K562 (cell line): Measurements from ENCODE around the gene PIN1.

ENCODE experiments used
- CBX2 ChIP-seq: fragments of 200-600 bp; sonication (generic); IDR thresholded peaks from one replicate; pipeline ENCODE4 v1.6.1; 2012; ENCODE audit warnings: mild to moderate bottlenecking, low read length, inconsistent platforms; ENCODE audit not compliant: insufficient read depth, poor library complexity, severe bottlenecking
- POLR2A ChIP-seq: fragments of 450-650 bp; conservative IDR thresholded peaks from 2 replicates; pipeline ENCODE4 v1.6.1; 2016
- RNF2 ChIP-seq: sonication (generic); IDR thresholded peaks from 2 replicates; pipeline ENCODE4 v1.6.1; 2016

DNA sequence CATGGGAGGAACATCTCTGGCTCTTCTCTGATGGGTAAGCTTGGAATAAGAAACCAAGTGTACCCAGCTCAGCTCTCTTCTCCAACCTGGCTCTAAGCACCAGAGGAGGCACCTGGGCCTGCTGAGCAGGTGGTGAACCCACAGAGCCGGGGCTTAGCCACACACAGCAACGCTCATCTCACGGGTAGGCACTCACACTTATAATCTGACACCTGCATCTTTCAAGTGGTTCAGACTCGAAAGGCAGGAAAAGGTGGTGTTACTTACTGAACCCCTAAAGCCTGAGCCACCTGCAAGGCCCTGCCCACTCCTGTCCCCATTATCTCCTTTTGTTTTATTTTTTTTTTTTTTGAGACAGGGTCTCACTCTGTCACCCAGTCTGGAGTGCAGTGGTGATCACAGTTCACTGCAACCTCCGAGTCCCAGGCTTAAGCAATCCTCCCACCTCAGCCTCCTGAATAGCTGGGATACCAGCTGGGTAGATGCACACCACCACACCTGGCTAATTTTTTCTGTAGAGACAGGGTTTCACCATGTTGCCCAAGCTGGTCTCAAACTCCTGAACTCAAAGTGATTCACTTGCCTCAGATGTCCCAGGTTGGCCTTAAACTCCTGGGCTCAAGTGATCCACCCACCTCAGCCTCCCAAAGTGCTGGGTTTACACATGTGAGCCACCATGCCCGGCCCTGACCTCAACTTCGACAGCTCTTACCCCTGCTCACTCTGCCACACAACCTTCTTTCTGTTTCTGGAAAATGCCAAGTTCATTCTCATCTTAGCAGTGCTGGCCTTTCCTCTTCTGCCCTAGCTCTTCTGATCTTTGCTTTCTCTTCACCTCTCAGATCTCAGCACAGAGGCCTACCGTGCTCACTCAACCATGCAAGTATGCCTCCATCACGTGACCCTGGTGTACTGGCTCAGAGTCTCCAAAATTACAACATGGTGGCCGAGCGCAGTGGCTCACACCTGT lies 26.0 kb upstream of the PIN1 start:
- TF ChIP-seq POLR2A = peak; percentile 53; the same call in 1 of the 2 replicates
- TF ChIP-seq CBX2 = no peak
- TF ChIP-seq RNF2 = no peak
